HG03175 (cell line): Measurements from ENCODE around the gene ANKRD11.
"Not testable (repeated sequence)": the region's sequence is repeated elsewhere in the genome, so short reads cannot be mapped to it uniquely, and the experiment has no call there.

Experiments
- ATAC-seq: cut with Tn5 transposase; IDR thresholded peaks from one replicate; pipeline ENCODE4 v1.9.1; 2021; ENCODE audit warnings: mild to moderate bottlenecking, moderate library complexity; ENCODE audit not compliant: unreplicated experiment

Gene ANKRD11

DNA sequence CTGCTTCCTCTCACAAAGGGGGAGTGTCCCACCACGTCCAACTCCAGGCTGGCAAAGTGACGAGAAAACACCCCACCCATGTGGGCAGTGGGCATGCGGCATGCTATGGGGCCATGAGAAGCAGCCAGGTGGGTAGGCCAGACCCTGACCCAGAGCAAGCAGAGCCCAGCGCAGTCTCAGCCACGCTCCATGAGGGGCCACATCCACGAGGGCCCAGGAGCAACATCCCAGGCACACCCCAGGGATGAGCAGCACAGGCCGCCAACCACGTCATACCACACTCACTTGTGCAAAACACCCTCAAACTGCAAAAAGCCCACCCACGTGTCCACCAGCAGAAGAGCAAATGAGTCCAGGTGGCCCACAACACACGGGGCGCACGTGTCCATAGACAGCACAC lies 155.9 kb downstream of the ANKRD11 start:
- ATAC-seq, result no peak

DNA sequence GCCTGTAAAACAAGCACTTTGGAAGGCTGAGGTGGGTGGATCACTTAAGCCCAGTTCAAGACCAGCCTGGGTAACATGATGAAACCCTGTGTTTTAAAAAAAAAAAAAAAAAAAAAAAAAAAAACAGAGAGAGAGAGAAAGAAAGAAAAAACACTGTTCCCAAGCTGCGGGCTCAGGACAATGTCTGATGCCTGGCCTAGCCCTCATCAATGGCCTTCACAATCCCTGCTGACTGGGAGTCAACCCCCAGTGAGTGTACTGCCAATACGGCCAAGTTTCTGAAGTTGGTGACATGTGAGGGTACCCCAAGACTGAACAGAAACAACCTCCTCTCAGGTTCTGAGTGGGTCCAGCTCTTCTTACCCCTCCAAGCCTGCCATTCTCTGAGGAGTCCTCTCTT lies 156.3 kb downstream of the ANKRD11 start:
- ATAC-seq, result no peak

DNA sequence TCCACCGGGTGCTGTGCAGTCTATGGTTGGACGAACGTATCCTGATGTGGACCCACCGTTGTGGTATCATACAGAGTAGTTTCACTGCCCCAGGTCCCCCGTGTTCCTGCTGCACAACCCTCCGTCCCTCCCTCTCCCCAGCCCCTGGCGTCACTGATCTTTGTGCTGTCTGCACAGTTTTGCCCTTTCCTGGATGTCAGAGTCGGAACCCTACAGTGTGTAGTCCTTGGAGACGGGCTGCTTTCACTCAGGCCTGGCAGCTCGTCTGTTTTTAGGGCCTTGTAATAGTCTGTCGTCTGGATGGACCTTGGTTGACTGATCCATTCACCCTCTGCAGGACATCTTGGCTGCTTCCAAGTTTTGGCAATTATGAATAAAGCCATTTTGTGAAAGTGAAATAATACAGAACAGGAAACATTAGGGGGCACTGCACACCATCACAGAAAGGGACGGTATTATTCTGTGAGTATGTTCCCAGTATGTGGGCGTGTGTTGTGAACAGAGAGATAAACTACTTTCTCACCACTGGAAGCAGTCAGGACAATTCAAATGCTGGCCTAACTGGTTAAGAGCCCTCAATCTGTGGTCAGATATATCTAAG lies 156.9 kb downstream of the ANKRD11 start:
- ATAC-seq, result not testable (repeated sequence)

DNA sequence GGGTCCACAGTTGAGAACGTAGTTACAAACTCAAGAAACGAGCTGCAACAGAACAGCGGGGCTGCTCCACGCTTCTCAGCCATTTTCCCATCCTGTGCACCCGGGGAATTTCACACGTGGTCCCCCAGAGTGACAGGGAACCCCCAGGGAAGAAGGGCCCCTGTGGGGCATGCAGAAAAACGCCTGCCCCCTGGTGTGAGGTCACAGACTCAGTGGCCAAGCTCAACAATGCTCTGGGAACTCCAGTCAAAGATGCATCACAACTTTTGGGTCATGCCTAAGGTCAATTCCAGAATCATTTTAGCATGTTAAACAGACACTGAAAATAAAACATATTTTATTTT lies 157.5 kb downstream of the ANKRD11 start:
- ATAC-seq, result no peak

DNA sequence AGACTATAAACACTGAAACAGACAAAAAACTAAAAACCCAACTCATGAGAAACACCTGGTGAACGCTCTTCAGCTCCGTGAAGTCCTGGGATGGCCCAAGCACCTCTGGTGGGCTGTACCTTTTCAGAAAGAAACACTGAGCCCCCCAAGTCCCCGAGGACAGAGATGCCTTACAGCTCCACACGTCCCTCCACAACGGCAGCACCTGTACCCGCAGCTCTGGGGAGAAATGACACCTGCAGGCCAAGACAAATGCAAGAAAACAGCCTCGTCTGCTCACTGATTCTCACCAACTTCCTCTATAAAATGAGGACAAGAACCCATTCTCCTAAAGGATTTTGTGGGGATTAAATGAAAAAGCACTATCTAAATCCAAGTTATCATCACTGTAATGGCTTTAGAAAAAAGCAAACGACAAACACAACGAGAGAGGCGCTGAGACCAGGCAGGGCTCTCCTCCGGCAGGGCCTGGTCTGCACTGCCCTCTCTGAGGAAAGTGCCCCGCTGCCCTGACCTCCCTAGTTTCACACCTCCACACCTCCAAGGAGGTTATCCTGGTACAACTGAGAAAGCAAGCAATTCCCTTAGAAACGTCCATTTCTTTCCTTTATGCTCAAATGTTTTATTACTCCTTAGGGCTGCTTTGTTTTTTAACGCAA lies 158.0 kb downstream of the ANKRD11 start:
- ATAC-seq, result no peak

DNA sequence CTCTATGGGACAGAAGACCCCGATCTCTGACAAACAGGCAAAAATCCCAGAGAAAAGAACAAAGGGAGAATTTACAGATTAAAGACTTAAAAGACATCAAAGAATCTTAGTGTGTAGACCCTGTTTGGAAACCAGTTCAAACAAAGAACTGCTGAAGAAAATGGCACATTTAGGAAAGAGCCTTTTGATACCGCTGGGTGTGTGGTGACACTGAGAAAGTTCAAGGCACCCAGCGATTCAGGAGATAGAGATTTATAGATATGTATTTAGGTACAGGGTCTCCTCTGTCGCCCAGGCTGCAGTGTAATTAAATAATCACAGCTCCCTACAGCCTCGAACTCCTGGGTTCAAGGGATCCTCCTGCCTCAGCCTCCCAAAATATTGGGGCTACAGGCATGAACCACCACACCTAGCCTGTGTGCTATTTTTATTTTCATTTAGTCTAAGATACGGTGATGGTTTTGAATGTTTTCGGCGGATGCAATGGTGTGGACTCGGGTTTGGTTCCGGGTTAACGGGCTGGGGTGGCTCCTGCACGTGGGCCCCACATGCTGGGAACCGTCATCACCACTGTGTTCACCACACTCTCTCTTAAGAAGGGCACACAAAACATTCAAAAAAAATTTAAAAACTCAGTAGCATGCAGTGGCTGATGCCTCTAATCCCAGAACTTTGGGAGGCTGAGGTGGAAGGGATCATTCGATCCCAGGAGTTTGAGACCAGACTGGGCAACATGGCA lies 158.8 kb downstream of the ANKRD11 start:
- no peak for ATAC-seq

DNA sequence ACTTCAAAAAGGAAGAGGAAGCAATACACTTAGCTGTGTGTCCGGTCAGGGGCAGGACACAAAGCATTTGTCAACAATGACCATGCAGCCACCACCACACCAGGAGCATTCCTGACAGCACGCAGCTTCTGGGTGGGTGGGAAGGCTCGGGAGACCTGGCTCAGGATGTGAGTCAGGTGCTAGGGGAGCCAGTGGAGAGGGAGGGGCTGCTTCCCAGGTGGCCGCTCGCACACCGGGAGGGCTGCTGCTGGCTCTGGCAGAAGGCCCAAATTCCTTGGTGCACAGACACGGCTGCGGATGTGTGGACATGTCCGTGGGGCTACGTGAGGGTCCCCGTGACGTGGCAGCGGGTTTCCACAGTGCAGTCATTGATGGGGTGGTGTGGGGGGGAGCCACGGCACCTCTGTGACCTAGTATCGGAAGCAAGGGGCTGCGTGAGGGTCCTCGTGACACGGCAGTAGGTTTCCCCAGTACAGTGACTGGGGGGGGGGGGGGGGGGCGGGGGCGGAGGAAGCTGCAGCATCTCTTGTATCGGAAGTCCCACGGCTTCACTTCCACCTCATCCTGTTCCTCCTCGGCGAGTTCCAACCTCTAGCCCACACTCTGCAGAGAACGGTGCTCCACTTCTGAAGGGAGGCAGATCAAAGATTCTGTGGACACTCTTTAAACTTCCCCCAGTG lies 160.0 kb downstream of the ANKRD11 start:
- no peak for ATAC-seq

DNA sequence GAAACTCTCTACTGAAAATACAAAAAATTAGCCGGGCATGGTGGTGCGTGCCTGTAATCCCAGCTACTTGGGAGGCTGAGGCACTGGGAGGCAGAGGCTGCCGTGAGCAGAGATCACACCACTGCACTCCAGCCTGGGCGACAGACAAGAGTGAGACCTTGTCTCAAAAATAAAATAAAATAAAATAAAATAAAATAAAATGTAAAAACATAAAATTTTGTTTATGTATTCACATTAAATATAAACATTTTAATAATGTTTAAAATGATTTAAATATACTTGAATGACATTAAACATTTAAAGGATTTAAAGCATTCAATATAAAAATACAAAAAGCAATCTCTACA lies 160.6 kb downstream of the ANKRD11 start:
- not testable (repeated sequence) for ATAC-seq

DNA sequence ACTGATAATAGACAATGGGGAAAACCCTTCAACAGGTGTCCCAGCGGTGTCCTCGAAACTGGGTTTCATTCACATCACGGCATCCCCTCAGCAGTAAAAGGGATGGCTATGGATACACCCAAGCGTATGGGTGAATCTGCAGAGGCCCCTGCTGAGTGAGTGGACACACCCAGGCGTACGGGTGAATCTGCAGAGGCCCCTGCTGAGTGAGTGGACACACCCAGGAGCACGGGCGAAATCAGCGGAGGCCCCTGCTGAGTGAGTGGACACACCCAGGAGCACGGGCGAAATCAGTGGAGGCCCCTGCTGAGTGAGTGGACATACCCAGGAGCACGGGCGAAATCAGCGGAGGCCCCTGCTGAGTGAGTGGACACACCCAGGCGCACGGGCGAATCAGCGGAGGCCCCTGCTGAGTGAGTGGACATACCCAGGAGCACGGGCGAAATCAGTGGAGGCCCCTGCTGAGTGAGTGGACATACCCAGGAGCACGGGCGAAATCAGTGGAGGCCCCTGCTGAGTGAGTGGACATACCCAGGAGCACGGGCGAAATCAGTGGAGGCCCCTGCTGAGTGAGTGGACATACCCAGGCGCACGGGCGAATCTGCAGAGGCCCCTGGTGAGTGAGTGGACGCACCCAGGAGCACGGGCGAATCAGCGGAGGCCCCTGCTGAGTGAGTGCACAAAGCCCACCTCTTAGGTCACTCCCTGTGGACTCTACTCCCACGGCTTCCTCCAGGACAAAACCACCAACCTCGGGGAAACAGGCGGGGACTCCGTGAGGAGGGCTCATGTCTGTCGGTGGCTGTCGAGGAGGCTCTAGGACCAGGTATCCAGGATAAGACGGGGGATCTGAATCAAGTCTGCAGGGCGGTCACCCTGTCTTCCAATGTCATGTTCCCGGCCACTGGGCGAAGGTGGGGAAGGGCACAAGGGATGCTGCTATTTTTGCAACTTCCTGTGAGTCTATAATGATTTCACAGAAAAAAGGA lies 161.7 kb downstream of the ANKRD11 start:
- not testable (repeated sequence) for ATAC-seq

DNA sequence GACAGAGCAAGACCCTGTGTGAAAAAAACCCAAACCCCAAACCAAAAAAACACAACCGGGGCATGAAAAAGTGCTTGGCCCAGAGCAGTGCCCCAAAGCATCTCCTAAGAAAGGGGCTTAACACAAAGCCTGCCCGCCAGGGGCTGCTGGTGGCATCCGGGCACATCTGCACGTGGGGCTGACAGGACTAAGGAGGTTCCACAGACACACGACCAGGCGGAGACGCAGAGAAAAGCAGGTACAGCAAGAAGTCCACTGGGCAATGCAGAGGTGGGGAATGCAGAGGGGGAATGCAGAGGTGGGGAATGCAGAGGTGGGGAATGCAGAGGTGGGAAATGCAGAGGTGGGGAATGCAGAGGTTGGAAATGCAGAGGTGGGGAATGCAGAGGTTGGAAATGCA lies 163.6 kb downstream of the ANKRD11 start:
- ATAC-seq, result no peak

DNA sequence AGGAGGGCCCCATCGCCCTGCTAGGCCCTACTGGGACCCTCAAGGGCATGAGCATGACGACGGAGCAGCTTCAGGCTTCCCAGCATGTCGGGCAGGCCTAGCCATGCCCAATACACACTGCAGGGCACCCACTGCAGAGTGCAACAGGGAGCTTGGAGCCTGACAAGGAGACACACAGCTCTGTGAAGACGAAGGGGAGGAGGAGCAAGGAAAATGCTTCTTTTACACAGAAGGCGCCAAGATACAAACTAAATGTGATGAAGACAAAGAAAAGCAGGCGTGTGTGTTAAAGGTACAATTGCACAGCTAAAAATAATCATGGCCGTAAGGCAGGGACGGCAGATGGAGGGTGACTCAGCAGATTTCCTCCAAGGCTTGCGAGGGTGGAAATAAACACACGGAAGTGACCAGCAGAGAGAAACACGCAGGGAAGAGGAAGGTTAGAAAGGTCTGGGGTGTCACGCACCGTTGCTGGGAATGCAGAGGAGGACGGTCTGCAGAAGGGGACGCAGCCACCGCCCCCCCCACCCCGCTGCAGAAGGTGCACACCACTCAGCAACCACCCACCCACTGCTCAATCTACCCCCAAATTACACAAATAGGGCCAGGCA lies 164.4 kb downstream of the ANKRD11 start:
- ATAC-seq, result no peak

DNA sequence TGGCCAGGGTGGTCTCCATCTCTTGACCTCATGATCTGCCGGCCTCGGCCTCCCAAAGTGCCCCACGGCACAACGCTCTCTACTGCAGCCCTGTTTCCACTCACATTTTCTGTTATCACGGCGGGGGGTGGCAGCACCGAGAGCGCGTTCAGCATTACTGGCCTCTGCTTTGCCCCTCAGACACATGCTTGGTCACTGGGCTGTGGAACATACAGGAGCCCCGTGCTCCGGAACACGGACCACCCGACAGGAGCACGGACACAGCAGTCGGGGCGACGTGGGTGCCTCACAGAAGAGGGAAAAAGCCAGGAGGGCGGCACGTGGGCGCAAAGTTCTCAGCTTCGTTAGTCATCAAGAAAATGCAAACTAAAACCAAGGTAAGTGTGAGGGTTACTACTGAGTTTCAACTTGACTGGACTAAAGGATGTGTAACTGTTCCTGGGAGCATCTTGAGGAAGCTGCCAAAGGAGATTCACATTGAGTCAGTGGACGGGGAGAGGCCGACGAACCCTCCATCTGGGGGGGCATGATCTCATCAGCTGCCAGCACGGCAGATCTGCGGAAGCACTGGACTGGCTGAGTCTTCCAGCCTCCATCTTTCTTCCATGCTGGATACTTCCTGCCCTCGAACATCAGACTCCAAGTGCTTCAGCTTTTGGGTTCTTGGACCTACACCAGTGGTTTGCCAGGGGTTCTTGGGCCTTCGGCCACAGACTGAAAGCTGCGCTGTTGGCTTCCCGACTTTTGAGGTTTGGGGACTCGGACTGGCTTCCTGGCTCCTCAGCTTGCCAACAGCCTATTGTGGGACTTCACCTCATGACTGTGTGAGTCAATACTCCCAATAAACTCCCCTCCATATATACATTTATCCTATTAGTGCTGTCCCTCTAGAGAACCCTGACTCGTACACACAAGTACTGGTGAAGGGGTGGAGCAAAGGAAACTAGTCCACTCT lies 166.0 kb downstream of the ANKRD11 start:
- ATAC-seq, result peak; percentile 46

DNA sequence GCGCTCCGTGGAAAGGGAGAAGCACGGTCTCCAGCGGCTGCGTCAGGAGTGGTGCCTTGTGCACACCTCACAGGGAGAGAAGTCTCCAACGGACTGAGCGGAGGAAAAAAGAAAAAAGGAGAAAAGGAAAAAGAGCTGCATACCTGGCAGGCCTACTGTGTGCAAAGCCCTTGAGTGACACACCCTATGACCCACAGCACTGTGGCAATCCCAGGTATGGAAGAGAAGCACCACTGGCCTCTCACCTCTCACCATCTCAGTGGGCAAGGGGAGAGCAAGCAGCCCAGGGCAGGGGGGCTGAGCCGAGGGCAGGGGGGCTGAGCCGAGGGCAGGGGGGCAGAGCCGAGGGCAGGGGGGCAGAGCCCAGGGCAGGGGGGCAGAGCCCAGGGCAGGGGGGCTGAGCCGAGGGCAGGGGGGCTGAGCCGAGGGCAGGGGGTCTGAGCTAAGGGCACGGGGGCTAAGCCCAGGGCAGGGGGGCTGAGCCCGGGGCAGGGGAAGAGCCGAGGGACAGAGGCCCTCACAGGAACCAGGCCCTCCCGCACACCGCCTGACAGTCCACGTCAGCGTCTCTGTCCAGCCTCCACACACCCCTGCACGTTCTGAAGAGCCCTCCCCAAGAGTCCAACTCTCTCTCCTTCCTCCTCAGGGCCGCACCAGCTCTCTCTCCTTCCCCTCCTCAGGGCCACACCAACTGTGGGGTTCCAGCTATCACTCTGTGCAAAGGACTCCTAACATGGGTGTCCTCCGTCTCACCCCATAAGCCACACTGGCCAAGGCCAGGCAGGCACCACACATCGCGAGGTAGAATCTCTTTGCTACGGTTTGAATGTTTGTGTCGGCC lies 167.0 kb downstream of the ANKRD11 start:
- ATAC-seq, result no peak

DNA sequence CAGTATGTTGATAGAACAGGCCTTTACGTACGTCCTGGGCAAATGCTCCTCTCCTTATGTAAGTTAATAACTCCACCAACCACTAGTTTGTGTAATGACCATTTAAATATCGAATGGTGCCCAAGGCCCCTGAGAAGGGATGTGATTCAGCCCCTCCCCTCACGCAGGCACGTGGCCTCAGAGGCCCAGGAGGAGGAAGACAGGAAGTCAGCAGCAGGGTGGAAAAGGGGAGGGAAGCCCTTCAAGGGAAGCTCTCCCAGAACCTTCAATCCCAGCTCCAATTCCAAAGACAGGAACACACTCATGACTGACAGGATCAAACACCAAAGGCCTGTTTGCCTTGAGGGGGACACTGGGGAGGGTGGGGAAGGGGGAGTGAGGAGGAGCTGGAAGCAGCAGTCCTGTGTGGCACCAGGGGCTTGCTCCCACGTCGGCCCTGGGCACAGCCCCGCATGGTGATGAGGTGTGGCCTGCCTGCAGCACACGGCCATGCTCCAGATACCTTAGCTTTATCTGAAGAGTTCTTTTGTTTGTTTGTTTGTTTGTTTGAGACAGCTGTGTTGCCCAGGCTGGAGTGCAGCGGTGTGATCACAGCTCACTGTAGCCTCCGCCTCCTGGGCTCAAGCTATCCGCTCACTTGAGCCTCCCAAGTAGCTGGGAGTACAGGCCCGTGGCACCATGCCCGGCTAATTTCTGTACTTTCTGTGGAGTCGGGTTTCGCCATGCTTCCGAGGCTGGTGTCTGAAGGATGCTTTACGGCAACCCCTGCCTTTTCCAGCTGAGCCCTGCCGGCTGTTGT lies 167.8 kb downstream of the ANKRD11 start:
- ATAC-seq, result no peak

DNA sequence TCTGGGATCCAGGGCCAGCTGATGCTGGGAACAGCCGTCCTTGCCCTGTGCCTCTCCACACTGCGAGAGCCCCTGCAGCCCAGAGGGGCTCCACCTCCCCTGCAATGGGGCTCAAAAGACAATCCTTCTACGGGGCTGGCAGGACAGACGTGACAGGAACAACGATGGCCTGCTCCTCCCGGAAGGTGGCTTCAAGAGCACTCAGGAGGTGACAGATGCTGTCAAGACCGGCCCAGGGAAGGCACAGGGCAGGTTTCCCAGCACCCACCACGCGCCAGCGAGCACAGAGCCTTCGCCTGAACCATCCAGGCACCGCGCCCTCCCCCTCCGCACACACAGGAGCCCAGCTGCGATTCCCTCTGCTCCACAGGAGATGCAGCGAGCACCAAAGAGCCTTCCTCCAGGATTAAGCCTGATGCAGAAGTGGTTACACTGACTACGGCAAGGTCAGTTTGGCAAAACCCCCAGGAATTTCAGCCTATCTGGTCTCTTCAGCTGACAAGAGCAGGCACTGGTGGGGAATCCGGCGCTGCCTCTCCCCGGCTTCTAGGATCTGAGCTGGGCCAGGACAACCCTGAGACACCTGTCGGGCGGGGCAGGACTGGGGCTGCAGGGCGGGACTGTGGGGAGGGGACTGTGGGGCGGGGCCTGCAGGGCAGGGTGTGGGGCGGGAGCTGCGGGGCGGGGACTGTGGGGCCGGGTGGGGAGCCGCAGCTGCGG lies 169.4 kb downstream of the ANKRD11 start:
- ATAC-seq, result no peak

DNA sequence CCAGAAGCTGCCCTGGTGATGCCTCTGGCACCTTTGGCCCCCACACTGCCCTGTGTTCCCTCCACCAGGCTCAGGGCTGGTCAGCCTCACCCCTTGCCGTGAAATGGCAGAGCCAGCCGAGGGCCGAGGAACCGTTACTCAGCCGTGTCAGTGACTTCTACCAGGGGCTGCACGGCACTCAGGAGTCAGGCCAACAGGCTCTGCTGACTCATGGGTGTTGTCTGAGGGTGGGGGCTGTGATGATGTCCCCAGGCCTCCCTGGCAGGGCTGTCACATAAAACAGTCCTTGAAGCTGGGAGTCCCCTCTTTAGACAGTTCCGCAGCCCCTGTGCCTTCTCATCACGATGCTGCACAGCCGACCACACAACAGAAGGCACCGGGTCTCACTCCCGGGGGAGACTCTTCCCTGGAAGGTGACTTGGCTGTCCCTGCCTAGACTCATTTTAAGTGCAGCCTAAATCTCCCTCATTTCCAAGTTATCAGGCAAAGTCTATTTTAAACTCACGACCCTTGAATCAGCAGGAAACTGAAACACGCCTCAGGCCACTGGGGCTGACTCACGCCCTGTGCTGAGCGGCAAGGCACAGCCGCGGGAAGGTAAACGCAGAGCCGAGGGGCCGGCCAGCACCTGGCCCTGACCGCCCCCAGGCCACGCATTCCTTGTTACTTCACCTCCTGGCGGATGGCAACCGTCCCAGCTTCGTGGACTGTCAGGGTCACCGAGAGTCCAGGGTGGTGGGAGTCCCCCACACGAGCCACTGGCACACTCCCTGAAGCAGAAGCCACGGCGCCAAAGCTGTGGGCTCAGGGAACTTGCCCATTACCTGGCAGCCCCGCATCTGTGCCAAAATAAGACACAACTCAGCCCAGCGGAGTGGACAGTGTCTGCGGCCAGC lies 170.2 kb downstream of the ANKRD11 start:
- ATAC-seq, result peak; percentile 44
